Mucosa of descending colon (tissue), 3 donors: ENCODE data around the gene HPSE2. TPM values are rescaled to one million over a fixed set of nuclear protein-coding genes. Genes with fewer than 3 reads are reported as not detected.

ENCODE experiments used
- ATAC-seq: fragments of 200-7000 bp; cut with Tn5 transposase; one replicate; pipeline ENCODE4 v1.9.1; 2020; ENCODE audit warnings: mild to moderate bottlenecking, moderate library complexity
- DNase-seq, 3 donors: peaks; one replicate each; pipeline ENCODE4 v3.0.0-alpha.2; 2020
- H3K36me3 ChIP-seq: fragments of 200-600 bp; one replicate; pipeline ENCODE4 v1.8.0; 2021; ENCODE audit warnings: low read depth, mild to moderate bottlenecking
- H3K4me1 ChIP-seq: fragments of 200-600 bp; one replicate; pipeline ENCODE4 v1.8.0; 2021; ENCODE audit warnings: low read depth, mild to moderate bottlenecking
- H3K4me3 ChIP-seq: fragments of 200-600 bp; one replicate; pipeline ENCODE4 v1.8.0; 2021; ENCODE audit warnings: mild to moderate bottlenecking
- H3K9me3 ChIP-seq: fragments of 200-600 bp; one replicate; pipeline ENCODE4 v1.8.0; 2021; ENCODE audit warnings: mild to moderate bottlenecking
- intact Hi-C, 2 donors: fragments of 100-400 bp; cut with DNase I in 1 of 2; cut with micrococcal nuclease in 1 of 2; formaldehyde crosslinking; loops; one replicate each; pipeline versions ENCODE4 v1.11.0 to v1.11.1; 2022; cut with DNase I, micrococcal nuclease
- total RNA-seq, 3 donors: library from RNA; stranded (reverse); fragmentation: NEBNext Ultra II Directional in 2 of 3; extraction: Animal tissue kit (Norgen Biotek cat#: 25700) in 2 of 3; gene quantifications; one replicate each; pipeline versions ENCODE4 v1.2.1 to v1.2.4, GENCODE V29; 2021 to 2023
- TF ChIP-seq, protein P1 (sequence below): fragments of 200-600 bp; IDR thresholded peaks from one replicate; pipeline ENCODE4 v1.8.0; 2022; ENCODE audit warnings: antibody characterized with exemption, mild to moderate bottlenecking
- donor health status: DM: no; HTN: no; CAD: no; lungs with moderate emphysema.
- donor health status: DM: no; HTN: no; CAD: no.
- donor health status: DM: no; HTN: yes; CAD: no.

The HPSE2 gene
- total RNA-seq, 3 donors from 2014 or later: 1.3 to 3.7 (median 2.4) TPM

DNA sequence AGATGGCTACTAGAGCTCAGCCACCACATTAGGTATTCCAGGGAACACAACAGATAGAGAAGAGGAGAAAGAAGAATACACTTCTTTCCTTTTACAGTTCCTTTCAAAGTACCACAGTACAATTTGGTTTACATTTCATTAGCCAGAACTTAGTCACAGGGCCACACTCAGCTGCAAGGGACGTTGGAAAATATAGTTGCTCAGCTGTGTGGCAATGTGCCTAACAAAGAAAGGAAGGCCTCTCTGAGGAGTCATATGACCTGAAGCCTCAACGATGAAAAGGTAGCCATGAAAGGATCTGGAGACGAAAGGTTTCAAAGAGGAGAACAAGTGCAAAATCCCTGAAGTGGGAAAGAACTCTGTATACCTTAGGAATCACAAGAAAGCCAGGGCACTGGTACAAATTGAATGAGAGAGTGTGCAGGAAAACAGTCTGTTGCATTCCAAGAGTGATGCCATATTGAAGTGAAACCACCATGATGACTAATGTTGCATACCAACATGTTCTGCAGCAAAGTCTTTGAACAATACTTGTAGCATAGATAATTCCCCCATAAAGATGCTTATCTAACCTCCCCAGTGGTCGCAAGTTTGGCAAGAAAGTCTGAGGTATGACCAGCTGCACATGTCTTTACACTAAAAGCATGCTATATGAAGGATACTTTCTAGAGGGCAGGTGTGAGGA lies 278.9 kb downstream of the HPSE2 start:
- TF ChIP-seq, protein P1, sequence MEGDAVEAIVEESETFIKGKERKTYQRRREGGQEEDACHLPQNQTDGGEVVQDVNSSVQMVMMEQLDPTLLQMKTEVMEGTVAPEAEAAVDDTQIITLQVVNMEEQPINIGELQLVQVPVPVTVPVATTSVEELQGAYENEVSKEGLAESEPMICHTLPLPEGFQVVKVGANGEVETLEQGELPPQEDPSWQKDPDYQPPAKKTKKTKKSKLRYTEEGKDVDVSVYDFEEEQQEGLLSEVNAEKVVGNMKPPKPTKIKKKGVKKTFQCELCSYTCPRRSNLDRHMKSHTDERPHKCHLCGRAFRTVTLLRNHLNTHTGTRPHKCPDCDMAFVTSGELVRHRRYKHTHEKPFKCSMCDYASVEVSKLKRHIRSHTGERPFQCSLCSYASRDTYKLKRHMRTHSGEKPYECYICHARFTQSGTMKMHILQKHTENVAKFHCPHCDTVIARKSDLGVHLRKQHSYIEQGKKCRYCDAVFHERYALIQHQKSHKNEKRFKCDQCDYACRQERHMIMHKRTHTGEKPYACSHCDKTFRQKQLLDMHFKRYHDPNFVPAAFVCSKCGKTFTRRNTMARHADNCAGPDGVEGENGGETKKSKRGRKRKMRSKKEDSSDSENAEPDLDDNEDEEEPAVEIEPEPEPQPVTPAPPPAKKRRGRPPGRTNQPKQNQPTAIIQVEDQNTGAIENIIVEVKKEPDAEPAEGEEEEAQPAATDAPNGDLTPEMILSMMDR: no peak
- no peak for DNase-seq
- intact Hi-C loops: no loop called here
- H3K4me1 ChIP-seq: no peaks in the 10 kb centered on the region
- H3K4me3 ChIP-seq: no peak overlapping the region
- no peaks in the 10 kb centered on the region for H3K9me3 ChIP-seq
- no peaks in the 10 kb centered on the region for H3K36me3 ChIP-seq
- ATAC-seq: no peak

DNA sequence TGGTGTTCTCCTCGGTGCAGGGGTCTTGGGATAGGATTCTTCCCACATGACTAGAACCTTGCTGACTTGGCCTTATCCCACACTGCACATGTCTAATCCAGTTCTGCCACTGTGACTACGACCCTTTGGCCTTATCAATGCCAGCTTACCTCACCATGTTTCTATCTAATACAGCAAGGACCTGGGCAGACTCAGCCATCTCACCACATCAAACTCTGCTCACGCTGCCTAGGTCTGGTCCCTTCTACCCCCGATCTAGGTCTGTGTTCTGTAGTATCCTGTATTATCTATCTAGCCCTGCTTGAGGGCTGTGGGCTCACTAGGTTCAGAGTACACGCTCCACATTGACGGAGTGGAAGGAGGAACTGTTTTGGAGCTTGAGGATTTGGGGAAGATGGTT lies 282.4 kb downstream of the HPSE2 start:
- DNase-seq (no peak), ATAC-seq (no peak)
- intact Hi-C loops: no loop called here
- TF ChIP-seq, protein P1: no peak
- no peak overlapping the region for H3K4me3 ChIP-seq
- H3K9me3 ChIP-seq: no peaks in the 10 kb centered on the region
- no peaks in the 10 kb centered on the region for H3K36me3 ChIP-seq
- H3K4me1 ChIP-seq: no peaks in the 10 kb centered on the region

DNA sequence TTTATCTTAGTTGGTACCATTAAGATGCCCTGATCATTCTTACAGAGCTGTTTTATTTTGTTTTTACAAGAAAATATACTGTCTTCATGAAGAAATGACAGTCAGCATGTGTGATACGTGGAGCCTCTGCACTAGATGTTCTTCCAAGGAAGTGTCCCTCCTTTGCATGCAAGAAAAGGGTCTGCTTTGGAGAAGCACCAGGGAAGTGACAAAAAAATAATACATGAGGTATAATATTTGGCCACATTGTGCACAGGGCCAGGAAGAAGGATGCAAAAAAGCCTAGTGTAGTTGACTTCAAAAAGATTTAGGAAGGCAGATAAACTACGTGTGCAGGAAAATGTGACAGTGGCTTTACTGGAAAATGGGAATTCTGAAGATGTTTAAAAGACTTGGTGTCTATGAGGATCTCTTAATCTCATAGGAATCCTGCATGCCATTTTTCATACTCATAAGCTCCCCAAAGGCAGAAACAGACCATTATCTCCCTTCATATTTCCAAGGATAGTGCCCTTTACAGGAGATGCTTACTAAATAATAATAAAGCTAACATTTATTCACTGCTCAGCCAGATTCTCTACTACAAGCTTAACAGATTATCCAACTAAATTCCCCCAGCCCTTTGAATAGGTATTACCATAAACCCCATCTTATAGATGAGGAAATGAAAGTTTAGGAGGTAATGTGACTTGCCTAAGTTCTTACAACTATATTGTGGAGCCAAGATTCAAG lies 284.2 kb downstream of the HPSE2 start:
- H3K4me3 ChIP-seq: no peak overlapping the region
- no peak for DNase-seq
- TF ChIP-seq, protein P1: no peak
- no peaks in the 10 kb centered on the region for H3K36me3 ChIP-seq
- no peaks in the 10 kb centered on the region for H3K4me1 ChIP-seq
- ATAC-seq: no peak
- no peaks in the 10 kb centered on the region for H3K9me3 ChIP-seq
- intact Hi-C loops: no loop called here

DNA sequence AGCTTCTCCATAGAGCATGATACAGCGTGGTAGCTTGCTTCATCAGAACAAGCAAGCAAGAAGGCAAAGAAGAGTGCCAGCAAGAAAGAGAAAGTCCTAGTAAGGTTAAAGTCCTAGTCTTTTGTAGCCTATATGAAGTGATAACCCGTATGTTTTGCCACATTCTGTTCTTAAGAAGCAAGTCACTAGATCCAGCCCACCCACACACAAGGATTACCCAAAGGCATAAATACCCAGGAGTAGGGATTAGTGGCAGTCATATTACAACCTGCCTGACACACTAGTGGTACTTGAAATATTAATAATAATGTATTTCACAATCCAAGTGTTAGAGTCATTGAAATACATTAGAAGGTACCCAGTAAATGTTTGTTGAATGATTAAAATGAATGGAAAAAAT lies 285.5 kb downstream of the HPSE2 start:
- no peak overlapping the region for H3K4me3 ChIP-seq
- no peaks in the 10 kb centered on the region for H3K36me3 ChIP-seq
- intact Hi-C loops: no loop called here
- no peaks in the 10 kb centered on the region for H3K9me3 ChIP-seq
- no peak for ATAC-seq
- H3K4me1 ChIP-seq: no peaks in the 10 kb centered on the region
- TF ChIP-seq, protein P1: no peak
- DNase-seq: no peak

DNA sequence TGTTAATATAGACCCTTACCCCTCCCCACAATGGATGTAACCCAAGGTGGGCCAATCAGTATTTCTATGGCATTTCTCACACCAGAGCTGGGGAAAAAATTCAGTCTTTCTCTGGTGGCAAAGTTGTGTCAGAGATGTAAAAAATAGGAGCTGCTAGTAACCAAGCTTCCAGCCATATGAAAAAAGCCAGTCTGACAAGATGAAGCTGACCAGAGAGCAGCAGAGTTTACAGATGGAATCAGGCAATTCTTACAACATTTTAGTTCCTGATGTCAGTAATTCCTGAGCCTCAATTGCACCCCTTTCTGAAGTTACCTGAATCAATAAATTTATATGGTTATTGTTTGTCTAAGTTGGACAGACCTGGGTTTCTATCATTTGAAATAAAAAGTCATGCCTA lies 286.3 kb downstream of the HPSE2 start:
- Histone ChIP-seq H3K4me1 (no peaks in the 10 kb centered on the region), H3K36me3 (no peaks in the 10 kb centered on the region), H3K9me3 (no peaks in the 10 kb centered on the region), H3K4me3 (no peak overlapping the region)
- DNase-seq (no peak), ATAC-seq (no peak)
- intact Hi-C loops: no loop called here
- TF ChIP-seq, protein P1: no peak
